Measurements from ENCODE around the gene CCDC190.
"Not testable (repeated sequence)": the region's sequence is repeated elsewhere in the genome, so short reads cannot be mapped to it uniquely, and the experiment has no call there.

CCDC190 gene

DNA sequence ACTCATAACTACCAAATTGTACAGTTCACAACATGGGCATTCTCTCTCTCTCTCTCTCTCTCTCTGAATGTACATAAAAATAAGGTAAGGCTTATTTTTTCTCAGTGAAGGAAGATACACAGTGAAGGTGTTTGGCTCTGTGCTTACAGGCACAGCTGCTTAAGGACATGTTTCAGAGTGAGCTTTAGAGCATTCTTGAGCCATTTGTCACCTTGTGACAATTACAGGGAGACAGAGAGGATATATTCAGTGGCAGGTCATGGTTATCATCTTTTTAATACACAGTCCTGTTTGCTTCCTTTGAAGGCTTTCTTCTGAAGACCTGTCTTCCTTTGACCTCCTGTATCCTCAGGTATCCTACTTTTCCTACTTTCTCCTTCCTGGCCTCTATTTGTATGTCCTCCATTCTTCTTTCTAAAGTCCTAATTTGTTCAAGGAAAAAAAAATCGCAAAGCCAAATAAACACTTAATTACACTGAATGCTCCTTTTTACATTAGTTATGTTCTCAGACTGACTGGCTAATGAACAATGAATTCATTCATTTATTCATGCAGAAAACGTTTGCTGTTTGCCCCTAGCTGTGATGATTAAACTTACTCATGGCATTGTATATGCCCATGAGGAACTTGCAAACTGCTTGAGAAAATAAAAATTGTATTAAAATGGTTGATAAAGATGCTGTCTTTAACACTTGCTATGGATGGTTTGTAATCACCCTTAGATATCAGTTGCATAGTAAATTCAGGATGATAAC is 37.0 kb downstream of the CCDC190 start:
- no peak for DNase-seq

DNA sequence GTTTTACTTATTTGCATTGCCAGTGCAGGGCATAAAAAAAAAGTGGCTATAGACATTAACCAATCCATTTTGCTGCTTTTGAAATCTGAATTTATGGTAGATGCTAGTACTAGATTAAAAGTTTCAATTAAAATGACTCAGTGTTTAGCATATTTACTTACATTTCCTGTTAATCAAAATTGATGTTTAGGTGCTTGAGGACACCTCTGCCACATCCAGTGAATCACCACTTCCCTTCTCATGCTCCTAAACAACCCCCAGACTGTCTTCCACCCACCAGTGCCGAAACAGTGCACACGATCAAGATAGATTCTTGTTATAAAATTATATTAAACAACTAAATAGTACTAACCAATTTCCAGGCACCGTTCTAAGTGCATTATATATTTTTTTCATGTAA is 37.7 kb downstream of the CCDC190 start:
- peak; percentile 23 for DNase-seq

DNA sequence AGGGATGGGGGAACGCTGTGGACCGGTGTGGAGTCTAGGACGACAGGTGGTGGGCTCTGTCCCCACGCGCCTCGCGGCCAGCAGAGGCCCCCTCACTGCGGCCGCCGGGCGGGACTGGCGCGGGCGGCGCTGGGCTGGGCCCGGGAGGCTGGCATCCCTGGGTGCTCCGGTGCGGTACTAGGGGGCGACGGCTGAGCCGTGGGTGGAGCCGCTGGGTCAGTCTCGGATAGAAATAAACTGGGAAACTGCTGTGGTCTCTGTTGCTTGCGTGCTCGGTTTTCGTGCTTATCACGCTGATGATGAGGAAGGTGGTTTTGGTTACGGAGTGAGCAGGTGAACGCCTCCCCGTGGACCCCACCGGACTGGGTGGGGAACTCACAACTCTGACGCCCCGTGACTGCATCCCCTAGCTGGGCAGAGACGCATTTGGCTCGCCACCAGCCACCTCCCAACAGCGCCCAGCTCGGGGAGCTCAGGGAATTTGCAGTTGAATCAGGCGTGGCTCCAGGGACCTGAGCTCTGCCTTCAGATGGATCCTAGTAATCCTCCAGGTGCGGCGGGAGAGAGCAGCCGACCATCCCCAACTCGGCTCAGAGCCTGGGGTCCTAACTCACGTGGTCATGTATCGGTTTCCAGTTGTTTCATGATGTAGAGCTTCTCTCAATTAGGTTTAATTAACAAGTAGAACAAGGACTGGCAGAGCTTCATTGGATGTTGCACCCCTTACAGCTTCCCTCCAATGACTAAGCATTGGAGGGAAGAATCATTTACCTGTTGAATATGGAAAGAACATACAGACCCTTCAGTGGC is 38.4 kb downstream of the CCDC190 start:
- DNase-seq = no peak

DNA sequence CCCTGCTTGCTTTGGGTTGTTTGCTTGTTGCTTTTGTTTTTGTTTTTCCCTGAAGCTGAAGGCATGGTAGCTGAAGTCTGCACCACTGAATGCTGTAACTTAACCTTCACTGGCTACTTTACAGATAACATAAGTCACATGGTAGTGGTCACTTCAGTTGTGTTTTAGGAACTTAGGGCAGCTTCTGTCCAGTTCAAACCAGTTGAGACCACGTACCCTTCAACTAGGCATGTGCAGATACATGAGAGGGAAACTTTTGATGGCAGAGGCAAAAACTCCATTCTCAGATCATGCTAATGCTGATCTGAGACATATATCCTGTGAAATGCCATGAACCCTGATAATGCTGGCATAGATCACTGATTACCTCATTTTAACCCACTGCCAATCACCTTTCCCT is 42.3 kb downstream of the CCDC190 start:
- not testable (repeated sequence) for DNase-seq

DNA sequence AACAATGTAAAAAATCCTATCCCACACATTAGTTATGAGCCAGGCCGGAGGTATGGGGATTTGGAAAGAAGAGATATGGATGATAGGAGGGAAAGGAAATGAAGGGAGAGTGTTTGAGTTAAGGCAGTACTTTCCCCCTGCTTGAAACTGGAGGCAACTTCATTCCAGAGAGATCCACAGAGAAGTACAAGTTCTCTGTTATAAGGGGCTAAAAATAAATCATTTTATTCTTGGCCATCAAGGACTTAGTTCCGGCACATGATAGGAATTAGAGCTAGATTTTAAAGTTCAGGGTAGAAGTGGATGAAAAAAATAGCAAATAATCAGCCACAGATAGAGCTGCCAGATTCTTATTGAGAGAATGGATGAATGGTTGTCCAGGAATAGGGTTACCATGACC is 42.8 kb downstream of the CCDC190 start:
- not testable (repeated sequence) for DNase-seq

DNA sequence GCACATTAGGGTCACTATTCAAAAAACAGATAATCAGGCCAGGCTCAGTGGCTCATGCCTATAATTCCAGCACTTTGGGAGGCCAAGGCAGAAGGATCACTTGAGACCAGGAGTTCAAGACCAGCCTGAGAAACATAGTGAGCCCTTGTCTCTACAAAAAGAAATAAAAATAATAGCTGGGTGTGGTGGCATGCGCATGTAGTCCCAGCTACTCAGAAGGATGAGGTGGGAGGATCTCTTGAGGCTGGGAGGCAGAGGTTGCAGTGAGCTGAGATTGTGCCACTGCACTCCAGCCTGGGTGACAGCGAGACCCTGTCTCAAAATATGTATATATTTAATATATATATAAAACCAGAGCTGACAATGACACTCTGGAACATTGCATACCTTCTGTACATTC is 48.6 kb downstream of the CCDC190 start:
- DNase-seq = not testable (repeated sequence)

DNA sequence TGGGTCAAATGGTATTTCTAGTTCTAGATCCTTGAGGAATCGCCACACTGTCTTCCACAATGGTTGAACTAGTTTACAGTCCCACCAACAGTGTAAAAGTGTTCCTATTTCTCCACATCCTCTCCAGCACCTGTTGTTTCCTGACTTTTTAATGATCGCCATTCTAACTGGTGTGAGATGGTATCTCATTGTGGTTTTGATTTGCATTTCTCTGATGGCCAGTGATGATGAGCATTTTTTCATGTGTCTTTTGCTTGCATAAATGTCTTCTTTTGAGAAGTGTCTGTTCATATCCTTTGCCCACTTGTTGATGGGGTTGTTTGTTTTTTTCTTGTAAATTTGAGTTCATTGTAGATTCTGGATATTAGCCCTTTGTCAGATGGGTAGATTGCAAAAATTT is 53.5 kb downstream of the CCDC190 start:
- not testable (repeated sequence) for DNase-seq
